GM12875 (cell line): ENCODE results near the gene EVX1.

Experiments used
- H3K4me3 ChIP-seq: one replicate; pipeline ENCODE4 v1.5.1; 2011; ENCODE audit warnings: low read depth, low read length, control low read depth
- TF ChIP-seq, protein P1 (sequence below): IDR thresholded peaks from 2 replicates; pipeline ENCODE4 v1.5.1; 2011; ENCODE audit warnings: low read depth, mild to moderate bottlenecking, control low read depth, inconsistent platforms, low read length, moderate library complexity, borderline replicate concordance; ENCODE audit not compliant: insufficient read depth

The EVX1 gene

GRCh38 chr7:27248911-27249723 lies 6.5 kb downstream of the EVX1 start:
- TF ChIP-seq, protein P1, sequence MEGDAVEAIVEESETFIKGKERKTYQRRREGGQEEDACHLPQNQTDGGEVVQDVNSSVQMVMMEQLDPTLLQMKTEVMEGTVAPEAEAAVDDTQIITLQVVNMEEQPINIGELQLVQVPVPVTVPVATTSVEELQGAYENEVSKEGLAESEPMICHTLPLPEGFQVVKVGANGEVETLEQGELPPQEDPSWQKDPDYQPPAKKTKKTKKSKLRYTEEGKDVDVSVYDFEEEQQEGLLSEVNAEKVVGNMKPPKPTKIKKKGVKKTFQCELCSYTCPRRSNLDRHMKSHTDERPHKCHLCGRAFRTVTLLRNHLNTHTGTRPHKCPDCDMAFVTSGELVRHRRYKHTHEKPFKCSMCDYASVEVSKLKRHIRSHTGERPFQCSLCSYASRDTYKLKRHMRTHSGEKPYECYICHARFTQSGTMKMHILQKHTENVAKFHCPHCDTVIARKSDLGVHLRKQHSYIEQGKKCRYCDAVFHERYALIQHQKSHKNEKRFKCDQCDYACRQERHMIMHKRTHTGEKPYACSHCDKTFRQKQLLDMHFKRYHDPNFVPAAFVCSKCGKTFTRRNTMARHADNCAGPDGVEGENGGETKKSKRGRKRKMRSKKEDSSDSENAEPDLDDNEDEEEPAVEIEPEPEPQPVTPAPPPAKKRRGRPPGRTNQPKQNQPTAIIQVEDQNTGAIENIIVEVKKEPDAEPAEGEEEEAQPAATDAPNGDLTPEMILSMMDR = no peak
- H3K4me3 ChIP-seq = no peak overlapping the region

DNA sequence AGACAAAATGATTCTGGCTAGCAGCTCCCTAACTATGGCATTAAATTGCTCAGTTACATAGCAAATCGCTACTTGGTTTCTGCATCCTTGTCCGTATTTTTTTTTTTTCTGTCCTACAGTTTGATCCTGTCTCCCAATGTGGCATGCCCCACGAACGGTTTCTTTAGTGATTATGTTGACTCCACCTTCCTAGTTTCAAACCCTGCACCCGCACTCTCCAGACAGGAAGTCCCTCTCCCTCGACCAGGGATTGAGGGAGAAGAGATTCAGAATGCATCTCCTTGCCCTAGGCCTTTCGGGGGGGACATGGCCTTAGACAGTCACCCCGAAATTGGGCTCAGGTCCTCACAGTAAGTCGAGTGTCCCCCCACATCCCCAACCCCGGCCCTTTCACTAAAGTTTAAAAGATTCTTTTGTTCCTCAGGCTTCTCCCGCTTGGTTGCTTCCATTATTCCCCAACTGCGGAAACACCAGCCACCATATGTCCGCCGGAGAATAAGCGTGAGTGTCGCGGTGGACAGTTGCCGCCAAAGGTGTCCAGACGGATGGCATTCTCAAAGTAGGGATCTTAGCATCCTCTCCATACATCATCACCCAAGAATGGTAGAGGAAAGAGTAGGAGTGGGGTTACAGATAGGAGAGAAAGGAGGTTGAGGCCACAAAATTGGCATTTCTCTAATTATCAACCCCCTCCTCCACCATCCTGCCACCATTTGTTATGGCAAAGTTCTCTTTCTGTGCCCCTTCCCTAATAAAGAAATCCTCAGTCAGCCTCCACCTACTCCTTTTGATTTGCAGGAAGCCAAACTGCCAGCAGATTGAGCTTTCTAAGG lies 7.3 kb downstream of the EVX1 start:
- TF ChIP-seq, protein P1 = no peak

GRCh38 chr7:27250557-27251070 lies 8.0 kb downstream of the EVX1 start:
- TF ChIP-seq, protein P1 = no peak
- no peak overlapping the region for H3K4me3 ChIP-seq

More for the DNA sequence above, 7.3 kb downstream of the EVX1 start:
- no peak overlapping the region for H3K4me3 ChIP-seq

GRCh38 chr7:27251136-27251651 lies 8.6 kb downstream of the EVX1 start:
- no peak overlapping the region for H3K4me3 ChIP-seq
- TF ChIP-seq, protein P1 = no peak

GRCh38 chr7:27251652-27252590 lies 9.3 kb downstream of the EVX1 start:
- TF ChIP-seq, protein P1 = no peak
- no peak overlapping the region for H3K4me3 ChIP-seq

GRCh38 chr7:27254625-27255024 lies 12.0 kb downstream of the EVX1 start:
- TF ChIP-seq, protein P1 = no peak
- no peak overlapping the region for H3K4me3 ChIP-seq
